GM21825 (cell line): ENCODE results near the gene FMNL3.

Experiments
- ATAC-seq: cut with Tn5 transposase; IDR thresholded peaks from one replicate; pipeline ENCODE4 v1.9.1; 2021; ENCODE audit warnings: mild to moderate bottlenecking, moderate library complexity; ENCODE audit not compliant: unreplicated experiment

FMNL3 gene

GRCh38 chr12:49675137-49675536 is 32.1 kb downstream of the FMNL3 start:
- no peak for ATAC-seq

- no peak for ATAC-seq
Measured at GRCh38 chr12:49674318-49674981, 32.8 kb downstream of the FMNL3 start.

- no peak for ATAC-seq
Measured at GRCh38 chr12:49673446-49674317, 33.5 kb downstream of the FMNL3 start.

GRCh38 chr12:49672301-49673217 is 34.6 kb downstream of the FMNL3 start:
- no peak for ATAC-seq

- no peak for ATAC-seq
Measured at GRCh38 chr12:49671031-49671765, 36.0 kb downstream of the FMNL3 start.

GRCh38 chr12:49669796-49670195 is 37.4 kb downstream of the FMNL3 start:
- no peak for ATAC-seq

GRCh38 chr12:49667325-49668090 is 39.7 kb downstream of the FMNL3 start:
- no peak for ATAC-seq

- no peak for ATAC-seq
Measured at GRCh38 chr12:49666176-49666575, 41.0 kb downstream of the FMNL3 start.

GRCh38 chr12:49665384-49665783 is 41.8 kb downstream of the FMNL3 start:
- no peak for ATAC-seq

- peak; percentile 51 for ATAC-seq
Measured at GRCh38 chr12:49664591-49665239, 42.5 kb downstream of the FMNL3 start.

- ATAC-seq = no peak
Measured at GRCh38 chr12:49664167-49664566, 43.0 kb downstream of the FMNL3 start.

GRCh38 chr12:49662998-49663843 is 44.0 kb downstream of the FMNL3 start:
- peak; percentile 65 for ATAC-seq

- ATAC-seq = no peak
Measured at GRCh38 chr12:49661746-49662145, 45.5 kb downstream of the FMNL3 start.

GRCh38 chr12:49661191-49661590 is 46.0 kb downstream of the FMNL3 start:
- ATAC-seq = no peak

- ATAC-seq = no peak
Measured at GRCh38 chr12:49659753-49660152, 47.5 kb downstream of the FMNL3 start.

- no peak for ATAC-seq
Measured at GRCh38 chr12:49658276-49658675, 48.9 kb downstream of the FMNL3 start.

- ATAC-seq = no peak
Measured at GRCh38 chr12:49655595-49656236, 51.5 kb downstream of the FMNL3 start.

- ATAC-seq = no peak
Measured at GRCh38 chr12:49654715-49655114, 52.5 kb downstream of the FMNL3 start.
